Head of caudate nucleus (tissue), 42 donors: ENCODE results near the gene RPGRIP1.
"Not testable (repeated sequence)": the region's sequence is repeated elsewhere in the genome, so short reads cannot be mapped to it uniquely, and the experiment has no call there.

ENCODE experiments used
- DNase-seq, 42 donors: peaks; one replicate each; pipeline versions ENCODE4 v3.0.0 to v3.0.0-alpha.2; 2020 to 2021; ENCODE audit warnings: mixed read lengths in 7 of 42
- intact Hi-C: fragments of 100-400 bp; cut with DNase I; formaldehyde crosslinking; loops from one replicate; pipeline ENCODE4 v1.15.0; 2022

RPGRIP1 gene

DNA sequence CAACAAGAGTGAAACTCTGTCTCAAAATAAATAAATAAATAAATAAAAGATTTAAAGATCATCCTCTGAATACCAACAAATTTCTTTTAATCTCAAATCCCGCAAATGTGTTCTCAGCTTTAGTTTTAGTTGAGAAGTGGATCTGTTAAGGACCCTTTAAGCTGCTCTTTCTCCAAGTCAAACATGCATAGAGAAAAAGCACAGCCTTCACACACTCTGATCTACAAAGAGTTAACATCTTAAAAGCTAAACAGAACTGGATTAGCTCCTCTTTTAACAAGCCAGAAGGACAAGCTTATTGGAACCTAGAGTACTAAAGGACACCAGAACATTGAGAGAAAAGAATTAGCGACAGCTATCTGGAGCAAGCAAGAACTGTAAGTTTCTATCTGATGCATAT, at the start of gene RPGRIP1:
Gene RPGRIP1, plus strand, starts transcription at position 301 of the 400 bp plus-strand sequence. CDS start 7,894 bp downstream, outside the sequence.
- intact Hi-C loops, result no loop called here
- DNase-seq, result no peak

- no peak for DNase-seq
- intact Hi-C loops, result no loop called here
These were observed 48.7 kb upstream of the RPGRIP1 start for GRCh38 chr14:21231020-21231652.

DNA sequence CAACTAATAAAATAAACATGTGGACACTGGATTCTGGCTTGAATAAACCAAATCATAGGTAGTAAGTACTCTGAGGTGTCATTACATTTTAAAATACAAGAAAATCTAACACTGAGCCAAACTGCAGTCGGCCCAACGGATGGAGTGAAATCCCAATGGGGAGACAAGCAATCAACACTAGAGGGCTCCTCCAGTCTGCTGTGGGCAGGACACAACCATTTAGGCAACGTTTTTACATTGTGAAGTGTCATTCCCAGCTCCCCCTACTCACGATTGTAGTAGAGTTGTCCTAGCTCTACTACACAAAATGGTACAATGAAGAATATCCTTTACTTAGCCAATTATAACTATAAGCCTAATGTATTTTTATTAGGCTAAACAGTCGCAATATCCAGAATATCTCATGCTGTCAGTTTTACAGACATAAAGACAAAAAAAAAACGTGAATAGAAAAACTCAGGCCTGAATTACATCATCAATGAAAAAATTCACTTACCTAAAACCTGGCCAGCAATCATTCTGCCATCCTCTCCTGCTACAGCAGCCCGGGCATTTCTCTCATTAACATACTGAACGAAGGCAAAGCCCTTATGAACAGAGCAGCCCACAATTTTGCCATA, 46.3 kb upstream of the RPGRIP1 start:
- peak in 2 of 42 donors; percentile 11 to 12 for DNase-seq
- intact Hi-C loops, result no loop called here

DNA sequence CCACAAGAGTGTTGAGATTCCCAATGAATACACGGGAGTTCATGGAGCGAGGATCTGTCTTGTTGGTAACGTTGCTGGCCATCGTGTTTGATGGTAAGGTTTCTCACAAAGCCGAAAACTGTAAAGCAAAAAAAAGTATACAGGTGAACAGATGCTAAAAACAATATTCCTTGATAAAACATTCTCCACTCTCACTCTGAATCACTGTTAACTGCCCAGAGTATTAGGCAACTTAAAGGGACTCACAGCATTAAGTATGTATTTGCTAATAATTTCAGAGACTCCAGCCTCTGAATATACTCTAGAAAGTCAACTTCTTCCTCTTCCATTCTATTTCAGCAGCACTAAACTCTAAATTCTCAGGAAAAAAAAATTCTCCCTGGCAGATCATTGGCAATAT, 45.8 kb upstream of the RPGRIP1 start:
- no peak for DNase-seq
- intact Hi-C loops, result no loop called here

DNA sequence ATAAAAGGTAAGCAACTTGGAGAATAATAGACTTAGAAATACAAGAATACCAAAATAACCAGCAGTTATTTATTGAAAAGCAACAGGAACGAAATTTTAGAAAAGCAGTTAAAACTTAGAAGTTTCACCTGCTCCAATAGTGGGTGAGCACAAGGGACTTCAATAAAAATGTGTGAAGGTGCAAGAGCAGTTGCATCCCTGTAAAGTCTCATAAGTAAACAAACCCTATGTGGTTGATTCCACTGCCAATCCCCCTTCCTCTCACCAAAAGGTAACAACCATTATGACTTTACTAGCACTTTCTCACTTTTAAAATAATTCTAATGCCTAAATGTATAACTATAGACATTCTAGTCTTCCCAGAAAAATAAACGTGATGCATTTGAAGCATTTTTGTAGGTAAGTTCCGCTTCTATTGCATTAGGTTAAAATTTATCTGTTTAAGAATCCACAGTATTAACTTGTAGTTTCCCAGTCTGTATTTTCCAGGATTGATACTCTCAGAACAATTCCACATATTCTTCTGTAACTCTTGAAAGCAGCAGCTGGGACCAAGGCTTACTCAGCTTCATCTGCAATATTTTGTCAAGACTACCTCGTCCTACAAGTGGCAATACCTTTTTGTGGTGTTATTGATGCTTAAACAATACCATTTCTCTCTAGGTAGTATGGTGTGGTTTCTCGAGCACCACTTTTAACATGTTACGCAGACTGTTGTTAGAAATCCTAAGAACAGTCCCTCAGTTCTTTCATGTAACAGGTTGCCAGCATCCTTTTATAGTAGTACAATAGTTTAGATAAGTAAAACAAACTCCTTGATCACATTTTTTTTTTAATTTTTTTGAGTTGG, 42.7 kb upstream of the RPGRIP1 start:
- DNase-seq, result no peak
- intact Hi-C loops, result no loop called here

GRCh38 chr14:21238823-21239518, 40.9 kb upstream of the RPGRIP1 start:
- DNase-seq, result no peak
- intact Hi-C loops, result no loop called here

GRCh38 chr14:21240417-21240816, 39.5 kb upstream of the RPGRIP1 start:
- DNase-seq, result no peak
- intact Hi-C loops, result no loop called here

GRCh38 chr14:21241218-21241819, 38.6 kb upstream of the RPGRIP1 start:
- intact Hi-C loops, result no loop called here
- no peak for DNase-seq

GRCh38 chr14:21244544-21244943, 35.3 kb upstream of the RPGRIP1 start:
- no peak for DNase-seq
- intact Hi-C loops, result no loop called here

- intact Hi-C loops, result no loop called here
- DNase-seq, result no peak
These were observed 34.1 kb upstream of the RPGRIP1 start for GRCh38 chr14:21245813-21246212.

GRCh38 chr14:21248338-21248737, 31.5 kb upstream of the RPGRIP1 start:
- intact Hi-C loops, result no loop called here

DNA sequence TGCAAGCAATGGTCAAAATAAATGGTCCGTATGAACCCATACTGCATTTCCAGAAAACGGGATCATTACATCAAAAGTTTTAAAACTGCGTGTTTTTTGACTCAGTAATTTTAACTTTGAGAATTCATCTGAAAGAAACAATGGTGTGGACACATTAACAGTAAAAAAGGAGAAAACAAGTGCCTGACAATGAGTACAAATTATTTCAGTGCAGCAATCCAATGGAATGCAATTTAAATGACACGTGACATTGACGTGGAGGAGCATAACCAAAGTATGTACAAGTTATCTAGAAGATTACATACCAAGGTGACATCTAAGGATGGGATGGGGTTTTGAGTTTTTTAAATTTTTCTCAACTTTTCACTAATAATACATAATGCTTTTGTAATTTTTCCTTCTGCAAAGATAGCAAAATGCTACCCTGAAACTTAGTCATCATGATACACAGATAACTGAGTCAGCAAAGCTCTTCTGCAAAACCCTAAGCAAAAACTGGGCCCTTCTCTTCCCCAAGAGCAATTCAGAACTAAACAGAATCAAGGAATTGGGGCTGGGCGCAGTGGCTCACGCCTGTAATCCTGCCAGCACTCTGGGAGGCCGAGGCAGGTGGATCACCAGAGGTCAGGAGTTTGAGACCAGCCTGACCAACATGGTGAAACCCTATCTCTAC, 31.0 kb upstream of the RPGRIP1 start:
- no peak for DNase-seq
- intact Hi-C loops, result no loop called here

More at GRCh38 chr14:21248338-21248737, 31.5 kb upstream of the RPGRIP1 start:
- DNase-seq, result no peak

- intact Hi-C loops, result no loop called here
- DNase-seq, result no peak
These were observed 28.7 kb upstream of the RPGRIP1 start for GRCh38 chr14:21251215-21251614.

DNA sequence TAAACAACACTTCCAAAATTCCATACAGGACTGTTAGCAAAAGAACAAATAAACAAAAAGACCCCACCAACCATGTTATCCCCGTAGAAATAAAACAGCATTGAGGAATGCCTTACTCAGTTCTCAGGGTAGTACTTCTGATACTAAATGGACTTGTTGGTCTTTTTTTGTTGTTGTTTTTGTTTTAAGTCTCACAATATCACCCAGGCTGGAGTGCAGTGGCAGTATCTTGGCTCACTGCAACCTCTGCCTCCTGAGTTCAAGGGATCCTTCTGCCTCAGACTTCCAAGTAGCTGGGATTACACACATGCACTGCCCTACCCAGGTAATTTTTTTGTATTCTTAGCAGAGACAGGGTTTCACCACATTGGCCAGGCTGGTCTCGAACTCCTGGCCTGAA, 27.7 kb upstream of the RPGRIP1 start:
- DNase-seq, result no peak
- intact Hi-C loops, result no loop called here

DNA sequence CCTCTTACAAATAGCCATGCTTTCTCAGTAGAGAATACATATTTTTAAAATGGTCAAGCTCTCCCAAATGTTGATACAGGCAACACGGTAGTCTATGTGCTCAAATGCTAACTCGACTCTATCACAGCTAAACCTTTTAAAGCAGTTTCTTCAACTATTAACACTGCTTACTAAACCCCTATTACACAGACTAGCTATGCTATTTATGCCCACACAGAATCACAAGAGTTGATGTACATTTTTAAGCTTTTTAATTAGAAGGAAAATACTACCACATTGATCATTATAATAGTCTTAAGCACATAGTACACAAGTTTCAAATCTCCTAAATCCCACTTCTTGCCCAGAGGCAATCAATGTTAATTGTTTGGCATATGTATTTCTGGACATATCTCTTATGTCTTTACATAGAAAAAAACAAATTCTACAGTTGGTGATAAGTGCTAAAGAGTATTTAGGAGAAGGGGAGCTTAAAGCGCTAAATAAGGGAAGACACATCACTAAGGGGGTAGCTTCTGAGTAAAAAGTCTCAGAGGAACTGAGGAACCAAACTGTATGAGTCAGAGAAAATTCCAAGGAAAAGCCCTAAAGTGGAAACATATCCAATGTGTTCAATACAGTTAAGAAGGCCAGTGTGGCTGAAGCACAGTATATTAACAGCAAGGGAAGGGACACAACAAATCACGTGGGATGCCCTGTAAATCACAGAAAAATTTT, 24.3 kb upstream of the RPGRIP1 start:
- intact Hi-C loops, result no loop called here

GRCh38 chr14:21256102-21256447, 23.8 kb upstream of the RPGRIP1 start:
- intact Hi-C loops, DNase-seq: not testable (repeated sequence)

More for the DNA sequence above, 24.3 kb upstream of the RPGRIP1 start:
- no peak for DNase-seq

DNA sequence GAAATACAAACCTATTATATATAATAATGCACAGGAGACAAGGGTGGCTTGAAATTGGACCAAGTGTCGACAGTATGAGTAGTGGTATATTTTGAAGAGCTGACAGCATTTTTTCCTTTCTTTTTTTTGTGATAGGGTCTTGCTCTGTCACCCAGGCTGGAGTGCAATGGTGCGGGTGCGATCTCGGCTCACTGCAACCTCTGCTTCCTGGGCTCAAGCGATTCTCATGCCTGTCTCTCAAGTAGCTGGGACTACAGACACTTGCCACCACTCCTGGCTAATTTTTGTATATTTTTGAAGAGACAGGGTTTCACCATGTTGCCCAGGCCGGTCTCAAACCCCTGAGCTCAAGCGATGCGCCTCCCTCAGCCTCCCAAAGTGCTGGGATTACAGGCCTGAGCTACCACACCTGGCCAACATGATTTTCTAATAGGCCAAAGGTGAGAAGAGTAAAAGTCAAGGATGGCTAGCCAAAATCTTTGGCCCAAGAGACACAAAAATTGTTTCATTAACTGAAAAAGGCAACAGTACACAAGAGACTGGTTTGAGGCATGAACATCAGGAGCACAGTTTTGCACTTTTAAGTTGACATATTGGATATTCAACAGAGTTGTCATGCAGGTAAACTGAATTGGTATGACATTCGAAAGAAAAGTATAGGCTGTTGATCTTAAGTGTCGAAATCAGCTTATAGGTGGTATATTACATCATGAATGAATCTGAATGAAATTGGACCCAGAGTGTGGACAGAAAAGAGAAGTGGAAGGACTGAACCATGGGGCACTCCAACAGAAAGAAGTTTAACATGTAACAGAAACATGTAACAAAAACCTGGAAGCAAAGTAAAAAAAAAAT, 23.1 kb upstream of the RPGRIP1 start:
- DNase-seq, result no peak
- intact Hi-C loops, result no loop called here
